Left renal cortex interstitium (tissue), 4 donors: ENCODE results near the gene HID1. TPM values are rescaled to one million over a fixed set of nuclear protein-coding genes. Genes with fewer than 3 reads are reported as not detected.
"Not testable (repeated sequence)": the region's sequence is repeated elsewhere in the genome, so short reads cannot be mapped to it uniquely, and the experiment has no call there.

Source experiments
- DNase-seq, 4 donors: peaks; one replicate each; pipeline ENCODE4 v3.0.0-alpha.2; 2013; ENCODE audit warnings: low read depth in 4 of 4, low spot score in 2 of 4, missing footprints in 1 of 4
- polyA plus RNA-seq, 4 donors: library from polyadenylated mRNA; unstranded; fragments of 120-200 nt; gene quantifications; one replicate each; pipeline ENCODE4 v1.2.1, GENCODE V29; 2013; ENCODE audit not compliant: insufficient read length in 4 of 4

HID1 gene
- polyA plus RNA-seq, 4 donors = 11.6 to 19.1 (median 13.5) TPM

DNA sequence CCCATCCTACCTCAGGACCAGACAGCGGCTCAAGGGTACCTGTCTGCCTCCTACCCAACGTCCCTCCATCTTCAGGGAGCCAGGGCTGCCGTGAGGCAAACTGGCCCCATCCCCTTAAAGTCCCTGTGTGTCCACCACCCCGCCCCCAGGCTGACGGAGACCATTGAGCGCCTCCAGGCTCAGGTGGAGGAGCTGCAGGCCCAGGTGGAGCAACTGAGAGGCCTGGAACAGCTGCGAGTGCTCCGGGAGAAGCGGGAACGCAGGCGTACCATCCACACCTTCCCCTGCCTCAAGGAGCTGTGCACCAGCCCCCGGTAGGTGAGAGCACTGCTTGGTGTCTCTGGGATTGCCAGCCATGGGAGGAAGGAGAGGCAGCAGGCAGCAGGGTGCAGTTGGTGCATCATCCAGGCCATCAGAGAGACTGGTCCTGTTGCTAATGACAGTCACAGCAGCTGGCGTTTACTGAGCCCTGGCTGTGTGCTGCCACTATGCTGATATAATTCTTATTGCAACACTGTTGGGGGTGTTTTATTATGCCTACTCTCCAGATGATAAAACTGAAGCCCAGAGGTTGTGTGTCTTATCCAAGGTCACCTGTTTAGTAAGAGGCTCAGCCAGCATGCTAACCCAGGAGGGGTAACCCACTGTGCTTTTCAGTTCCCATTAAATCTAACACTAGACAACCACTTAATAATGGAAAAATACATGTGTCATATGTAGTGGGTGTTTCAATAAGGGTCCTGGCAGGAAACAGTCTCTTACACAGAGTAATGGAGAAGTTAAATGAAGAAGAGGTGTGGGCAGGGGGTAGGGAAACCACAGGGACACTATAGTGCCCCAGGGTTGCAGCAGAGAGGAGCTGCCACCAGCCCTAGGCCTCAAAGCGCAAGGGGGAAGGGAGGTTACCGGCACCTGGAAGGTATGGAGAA is 29.6 kb upstream of the HID1 start:
- DNase-seq = no peak

- no peak for DNase-seq
These were observed 27.0 kb upstream of the HID1 start for GRCh38 chr17:74999523-74999922.

GRCh38 chr17:74998783-74999182 is 26.2 kb upstream of the HID1 start:
- no peak for DNase-seq

GRCh38 chr17:74995847-74996246 is 23.3 kb upstream of the HID1 start:
- no peak for DNase-seq

DNA sequence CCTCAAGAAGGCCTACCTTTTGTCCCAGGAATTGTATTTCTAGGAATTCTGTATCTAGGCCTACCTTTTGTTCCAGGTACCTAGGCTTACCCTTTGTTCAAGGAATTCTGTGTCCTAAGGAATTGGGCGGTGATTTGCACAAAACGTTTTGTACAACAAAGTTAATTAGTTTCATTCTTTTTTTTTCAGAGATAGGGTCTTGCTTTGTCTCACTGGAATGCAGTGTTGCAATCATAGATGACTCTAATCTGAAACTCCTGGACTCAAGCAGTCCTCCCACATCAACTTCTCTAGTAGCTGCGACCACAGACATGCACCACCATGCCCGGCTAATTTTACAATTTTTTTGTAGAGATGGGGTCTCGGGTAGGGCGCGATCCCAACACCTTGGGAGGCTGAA is 21.9 kb upstream of the HID1 start:
- no peak for DNase-seq

GRCh38 chr17:74992223-74992622 is 19.7 kb upstream of the HID1 start:
- DNase-seq = no peak

DNA sequence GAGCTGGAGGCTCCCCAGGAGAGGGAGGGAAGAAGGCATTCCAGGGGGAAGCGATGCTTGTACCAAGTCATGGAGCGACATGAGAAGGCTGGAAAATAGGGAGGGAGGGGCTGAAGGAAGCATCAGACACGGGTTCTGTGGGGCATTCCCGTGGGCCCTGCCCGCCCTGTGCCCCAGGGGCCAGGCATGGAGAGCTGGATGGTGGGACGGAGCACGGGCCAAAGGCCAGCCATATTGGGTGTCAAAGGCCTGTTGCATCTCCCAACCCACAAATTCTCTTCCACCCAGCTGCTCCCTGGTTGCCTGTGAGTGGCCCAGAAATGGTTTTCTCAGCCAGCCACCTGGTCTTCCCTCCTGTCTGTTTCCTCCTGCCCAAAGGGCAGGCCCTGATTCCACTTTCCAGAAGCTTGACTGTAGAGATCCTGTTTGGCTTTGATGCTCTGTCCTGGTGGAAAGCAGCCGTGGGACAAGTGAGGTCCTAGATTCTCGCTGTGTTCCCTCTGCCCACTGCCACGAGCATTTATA is 18.1 kb upstream of the HID1 start:
- no peak for DNase-seq

DNA sequence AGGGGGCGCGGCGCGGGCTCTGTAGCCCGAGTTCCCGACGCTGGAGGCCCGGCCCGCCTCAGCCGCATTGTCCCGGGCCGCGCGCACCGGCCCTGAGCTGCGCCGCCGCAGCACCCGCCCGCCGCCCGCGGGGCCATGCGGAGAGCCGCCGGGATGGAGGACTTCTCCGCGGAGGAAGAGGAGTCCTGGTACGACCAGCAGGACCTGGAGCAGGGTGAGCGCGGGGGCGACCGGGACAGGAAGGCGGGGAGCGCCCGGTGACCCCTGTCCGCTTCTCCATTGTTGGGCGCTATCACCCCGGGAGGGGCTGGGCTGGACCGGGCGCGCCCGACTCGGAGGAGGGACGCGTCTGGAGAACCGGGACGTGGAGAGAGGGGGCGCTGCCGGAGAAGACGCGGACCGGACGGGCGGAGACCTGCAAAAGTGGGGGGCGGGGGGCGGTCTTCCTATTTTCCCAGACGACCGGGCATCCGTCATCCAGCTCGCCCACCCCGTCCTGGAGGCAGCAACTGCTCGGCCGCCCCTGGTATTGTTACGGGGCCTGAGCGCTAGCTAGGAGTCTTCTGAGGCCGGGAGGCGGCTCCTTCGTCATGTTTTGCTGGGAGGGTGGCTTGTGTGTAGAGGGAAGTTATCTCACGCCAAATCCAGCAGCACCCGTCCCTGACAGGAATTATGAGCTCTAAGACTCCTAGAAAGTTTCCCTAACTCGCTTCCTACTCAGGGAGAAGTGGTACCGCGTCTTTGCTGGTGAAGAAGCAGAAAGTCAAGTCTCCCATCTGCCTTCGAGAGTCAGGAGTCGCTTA is 15.6 kb upstream of the HID1 start:
- DNase-seq = peak in 3 of 4 donors; percentile 67 to 76 (median 76)

GRCh38 chr17:74987418-74987908 is 14.9 kb upstream of the HID1 start, which contains the start of gene CDR2L:
Gene CDR2L (plus strand): TSS chr17:74987632. CDS start chr17:74988044, 412 bp downstream.
- DNase-seq = peak in 2 of 4 donors; percentile 90 to 94

DNA sequence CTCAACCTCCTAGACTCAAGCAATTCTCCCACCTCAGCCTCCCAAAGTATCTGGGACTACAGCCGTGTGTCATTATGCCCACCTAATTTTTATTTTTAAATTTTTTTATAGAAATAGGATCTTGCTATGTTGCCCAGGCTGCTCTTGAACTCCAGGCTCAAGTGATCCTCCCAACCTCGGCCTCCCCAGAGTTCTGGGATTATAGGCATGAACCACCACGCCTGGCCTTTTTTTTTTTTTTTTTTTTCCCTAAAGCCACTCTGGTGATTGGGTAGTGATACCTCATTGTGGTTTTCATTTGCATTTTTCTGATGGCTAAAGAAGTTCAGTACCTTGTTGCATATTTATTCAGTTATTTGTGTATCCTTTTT is 13.6 kb upstream of the HID1 start:
- no peak for DNase-seq

DNA sequence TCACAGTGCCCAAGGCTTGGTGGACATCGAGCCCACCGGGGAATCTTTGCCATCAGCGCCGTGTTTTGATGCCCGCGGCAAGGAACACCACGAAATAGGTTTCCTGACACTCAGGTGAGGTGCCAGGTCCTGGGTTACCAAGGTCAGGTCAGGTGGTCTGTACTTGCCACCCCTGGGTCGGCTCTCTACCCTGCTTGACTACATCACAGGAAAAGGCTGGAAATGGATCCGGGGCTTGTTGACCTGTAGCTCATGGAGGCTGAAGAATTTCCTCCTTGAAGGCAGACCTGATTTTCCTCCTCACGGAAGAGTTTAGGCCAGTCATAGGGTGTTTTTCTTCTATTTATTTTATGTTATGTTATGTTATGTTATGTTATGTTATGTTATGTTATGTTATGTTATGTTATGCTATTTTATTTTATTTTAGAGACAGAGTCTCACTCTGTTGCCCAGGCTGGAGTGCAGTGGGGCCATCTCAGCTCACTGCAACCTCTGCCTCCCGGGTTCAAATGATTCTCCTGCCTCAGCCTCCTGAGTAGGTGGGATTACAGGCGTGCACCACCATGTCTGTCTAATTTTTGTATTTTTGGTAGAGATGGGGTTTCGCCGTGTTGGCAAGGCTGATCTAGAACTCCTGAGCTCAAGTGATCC is 10.2 kb upstream of the HID1 start:
- not testable (repeated sequence) for DNase-seq

GRCh38 chr17:74981979-74982662 is 9.6 kb upstream of the HID1 start:
- DNase-seq = peak in 1 of 4 donors; percentile 57

DNA sequence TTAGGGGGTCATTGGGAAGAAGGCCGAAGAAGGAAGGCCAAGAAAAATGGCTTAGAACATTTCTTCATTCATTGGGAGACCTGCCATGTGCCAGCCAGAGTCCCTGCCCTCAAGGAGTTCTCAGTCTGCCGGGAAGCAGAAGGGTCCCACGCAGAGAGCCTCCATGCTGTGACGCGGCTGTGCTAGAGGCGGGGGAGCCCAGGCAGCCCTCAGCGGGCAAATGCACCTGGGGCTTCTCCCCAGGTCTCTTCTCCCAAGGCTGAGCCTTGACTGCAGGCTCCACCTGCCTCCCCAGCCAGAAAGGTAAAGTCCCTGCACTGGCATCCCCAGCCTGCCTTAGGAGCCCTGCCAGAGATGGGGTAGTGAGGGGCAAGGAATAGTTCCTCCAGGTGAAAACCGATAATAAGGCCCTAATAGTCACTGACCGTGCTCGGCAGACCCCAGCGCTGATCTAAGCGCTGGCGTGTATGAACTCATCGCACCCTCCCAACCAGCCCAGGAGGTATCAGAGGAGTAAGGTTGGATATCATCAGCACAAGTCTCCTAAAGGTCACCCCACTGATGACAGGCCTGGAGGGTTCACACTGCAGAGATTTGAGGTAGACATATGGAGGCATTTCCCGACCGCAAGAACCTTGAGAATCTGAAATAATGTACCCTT is 8.9 kb upstream of the HID1 start:
- DNase-seq = no peak

- no peak for DNase-seq
These were observed 7.0 kb upstream of the HID1 start for GRCh38 chr17:74979408-74980146.

DNA sequence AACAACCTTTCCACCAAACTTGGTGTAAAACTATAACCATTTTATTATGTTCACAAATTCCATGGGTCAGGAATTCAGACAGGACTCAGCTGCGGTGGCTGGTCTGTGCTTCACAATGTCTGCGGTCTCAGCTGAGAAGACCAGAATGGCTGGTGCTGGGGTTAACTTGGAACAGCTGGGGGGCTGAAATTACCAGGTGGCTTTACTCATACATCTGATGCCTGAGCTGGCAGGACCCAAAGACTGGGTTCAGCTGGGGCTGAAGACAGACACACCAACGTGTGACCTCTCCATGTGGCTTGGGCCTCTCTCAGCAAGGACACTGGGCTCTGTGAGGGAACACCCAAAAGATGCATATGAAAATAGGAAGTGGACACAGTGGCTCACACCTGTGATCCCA is 5.7 kb upstream of the HID1 start:
- DNase-seq = no peak

DNA sequence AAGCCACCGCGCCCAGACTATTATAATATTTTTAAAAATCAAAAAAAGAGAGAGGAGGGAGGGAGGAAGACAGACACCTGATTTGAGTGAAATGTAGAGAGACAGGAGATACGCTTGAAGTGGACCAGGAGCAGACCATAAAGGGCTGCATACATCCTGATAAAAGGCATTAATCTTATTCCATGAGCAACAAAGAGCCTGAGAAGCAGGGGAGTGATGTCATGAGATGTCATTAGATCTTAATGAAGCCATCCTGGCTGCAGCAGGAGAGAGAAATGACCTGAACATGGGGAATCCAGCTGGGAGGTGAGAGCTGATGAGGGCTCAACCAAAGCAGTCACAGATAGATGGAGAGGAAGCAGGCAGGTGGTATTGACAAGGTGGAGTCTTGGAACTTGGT is 5.2 kb upstream of the HID1 start:
- no peak for DNase-seq

GRCh38 chr17:74975943-74976342 is 3.4 kb upstream of the HID1 start:
- no peak for DNase-seq

- DNase-seq = no peak
These were observed 392 bp upstream of the HID1 start for GRCh38 chr17:74972973-74973328.

GRCh38 chr17:74971842-74972106 is 785 bp downstream of the HID1 start:
- no peak for DNase-seq
